ENCODE data around the gene CGNL1.

Gene CGNL1

DNA sequence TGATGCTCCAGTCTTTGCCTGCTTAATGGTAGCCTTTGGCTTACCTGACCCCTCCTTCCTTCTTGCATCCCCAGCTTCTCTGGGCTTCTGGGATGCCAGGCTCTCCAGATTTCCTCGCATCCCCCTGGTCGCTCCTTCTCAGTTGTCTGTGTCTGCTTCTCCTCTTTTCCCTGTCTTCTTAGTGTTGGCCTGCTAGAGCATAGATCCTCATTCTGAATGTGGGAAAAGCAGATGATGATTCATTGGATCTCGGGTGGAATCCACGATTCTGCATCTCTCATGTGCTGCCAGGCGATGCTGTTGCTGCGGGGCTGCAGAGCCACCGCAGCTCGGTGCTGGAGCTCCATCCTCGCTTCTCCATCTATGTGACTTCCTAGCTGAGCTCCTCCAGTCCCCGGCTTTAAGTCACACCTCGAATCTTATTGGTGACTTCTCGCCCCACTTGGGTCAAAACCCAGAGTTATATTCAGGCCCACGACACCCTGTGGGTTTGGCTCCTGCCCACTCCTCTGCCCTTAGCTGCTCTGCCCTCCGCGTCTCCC is 47.4 kb downstream of the CGNL1 start:
- Histone ChIP-seq H3K4me2 (ENCODE audit: low read depth, low read length, poor library complexity, severe bottlenecking) (no peak overlapping the region), H3K36me3 (ENCODE audit: low read length) (no peaks in the 10 kb centered on the region), H3K9me3 (ENCODE audit: insufficient read depth, low read length) (no peaks in the 10 kb centered on the region), H3K4me3 (ENCODE audit: insufficient read depth, low read length, poor library complexity, severe bottlenecking) (no peak overlapping the region), H3K9ac (ENCODE audit: low read length) (no peak overlapping the region), H3F3A (ENCODE audit: insufficient read depth) (no peaks in the 10 kb centered on the region), H4K20me1 (ENCODE audit: low read depth, low read length) (no peaks in the 10 kb centered on the region), H3K9me2 (replicated peaks; ENCODE audit: insufficient read depth, low read length) (no peaks in the 10 kb centered on the region), H3K27me3 (ENCODE audit: low read length) (no peaks in the 10 kb centered on the region), H3K79me2 (ENCODE audit: insufficient read depth, low read length) (no peaks in the 10 kb centered on the region), H2AFZ (ENCODE audit: low read depth, low read length, severe bottlenecking) (no peak overlapping the region), H3K27ac (ENCODE audit: low read depth, low read length) (no peak overlapping the region)
- TF ChIP-seq, protein P1, sequence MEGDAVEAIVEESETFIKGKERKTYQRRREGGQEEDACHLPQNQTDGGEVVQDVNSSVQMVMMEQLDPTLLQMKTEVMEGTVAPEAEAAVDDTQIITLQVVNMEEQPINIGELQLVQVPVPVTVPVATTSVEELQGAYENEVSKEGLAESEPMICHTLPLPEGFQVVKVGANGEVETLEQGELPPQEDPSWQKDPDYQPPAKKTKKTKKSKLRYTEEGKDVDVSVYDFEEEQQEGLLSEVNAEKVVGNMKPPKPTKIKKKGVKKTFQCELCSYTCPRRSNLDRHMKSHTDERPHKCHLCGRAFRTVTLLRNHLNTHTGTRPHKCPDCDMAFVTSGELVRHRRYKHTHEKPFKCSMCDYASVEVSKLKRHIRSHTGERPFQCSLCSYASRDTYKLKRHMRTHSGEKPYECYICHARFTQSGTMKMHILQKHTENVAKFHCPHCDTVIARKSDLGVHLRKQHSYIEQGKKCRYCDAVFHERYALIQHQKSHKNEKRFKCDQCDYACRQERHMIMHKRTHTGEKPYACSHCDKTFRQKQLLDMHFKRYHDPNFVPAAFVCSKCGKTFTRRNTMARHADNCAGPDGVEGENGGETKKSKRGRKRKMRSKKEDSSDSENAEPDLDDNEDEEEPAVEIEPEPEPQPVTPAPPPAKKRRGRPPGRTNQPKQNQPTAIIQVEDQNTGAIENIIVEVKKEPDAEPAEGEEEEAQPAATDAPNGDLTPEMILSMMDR (IDR thresholded peaks at IDR 0.05; ENCODE audit: insufficient read depth, low read length, poor library complexity, severe bottlenecking), result no peak
- TF ChIP-seq EZH2phosphoT487 (conservative IDR thresholded peaks at IDR 0.05; ENCODE audit: low read length), result no peak

DNA sequence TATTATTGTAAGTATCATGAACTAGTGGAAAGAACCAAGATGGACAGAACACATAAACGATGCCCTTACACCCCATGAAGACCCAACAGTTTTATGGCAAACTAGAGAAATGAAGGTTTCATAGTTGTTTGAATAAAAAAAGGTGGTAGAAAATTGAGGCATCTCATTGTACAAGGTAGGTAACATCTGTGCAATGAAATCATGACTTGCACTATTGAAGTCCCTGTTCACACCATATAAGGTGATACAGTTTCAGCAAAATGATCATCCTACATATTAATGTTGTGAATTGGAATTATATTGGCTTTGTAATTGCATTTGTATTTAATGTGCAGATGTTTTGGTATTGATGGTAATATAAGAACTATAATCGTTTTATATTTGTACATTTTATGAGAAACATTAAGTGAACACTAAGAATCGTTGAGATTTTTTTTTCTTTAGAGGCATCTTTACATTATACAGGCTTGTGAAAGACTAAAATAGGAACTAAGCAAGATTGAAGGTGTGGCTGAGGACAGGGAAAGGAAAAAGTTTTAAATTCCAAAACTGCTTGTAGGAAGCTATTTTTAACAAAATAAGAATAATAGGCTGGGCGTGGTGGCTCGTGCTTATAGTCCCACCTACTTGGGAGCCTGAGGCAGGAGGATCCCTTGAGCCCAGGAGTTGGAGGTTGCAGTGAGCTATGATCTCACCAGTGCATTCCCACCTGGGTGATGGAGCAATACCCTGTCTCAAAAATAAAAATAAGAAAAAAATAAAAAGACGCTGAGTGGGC is 48.5 kb downstream of the CGNL1 start:
- Histone ChIP-seq H3K27me3 (ENCODE audit: low read length) (no peaks in the 10 kb centered on the region), H3K79me2 (ENCODE audit: insufficient read depth, low read length) (no peaks in the 10 kb centered on the region), H3K4me3 (ENCODE audit: insufficient read depth, low read length, poor library complexity, severe bottlenecking) (no peak overlapping the region), H3K36me3 (ENCODE audit: low read length) (no peaks in the 10 kb centered on the region), H2AFZ (ENCODE audit: low read depth, low read length, severe bottlenecking) (no peak overlapping the region), H3K9ac (ENCODE audit: low read length) (no peak overlapping the region), H3K9me3 (ENCODE audit: insufficient read depth, low read length) (no peaks in the 10 kb centered on the region), H3F3A (ENCODE audit: insufficient read depth) (no peaks in the 10 kb centered on the region), H4K20me1 (ENCODE audit: low read depth, low read length) (no peaks in the 10 kb centered on the region), H3K4me2 (ENCODE audit: low read depth, low read length, poor library complexity, severe bottlenecking) (no peak overlapping the region), H3K27ac (ENCODE audit: low read depth, low read length) (no peak overlapping the region), H3K9me2 (replicated peaks; ENCODE audit: insufficient read depth, low read length) (no peaks in the 10 kb centered on the region)
- TF ChIP-seq EZH2phosphoT487 (conservative IDR thresholded peaks at IDR 0.05; ENCODE audit: low read length), result no peak

DNA sequence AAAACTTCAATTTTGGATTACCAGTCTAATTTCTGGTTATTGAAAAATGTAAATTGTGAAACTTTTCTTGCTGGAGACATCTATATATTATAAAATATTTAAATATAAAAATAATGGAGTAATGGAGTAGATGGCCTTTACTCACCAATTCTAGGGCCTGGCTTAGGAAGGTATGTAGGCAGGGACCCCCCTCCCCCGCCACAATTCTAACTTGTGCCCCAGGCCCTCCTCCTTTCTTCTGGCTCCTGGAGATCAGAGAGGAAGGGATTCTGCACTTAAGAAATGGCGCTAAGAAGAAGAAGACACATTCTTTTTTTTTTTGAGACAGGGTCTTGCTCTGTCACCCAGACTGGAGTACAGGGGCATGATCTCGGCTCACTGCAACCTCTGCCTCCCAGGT is 49.5 kb downstream of the CGNL1 start:
- Histone ChIP-seq H3K9me2 (replicated peaks; ENCODE audit: insufficient read depth, low read length) (no peaks in the 10 kb centered on the region), H3K27ac (ENCODE audit: low read depth, low read length) (no peak overlapping the region), H3K9me3 (ENCODE audit: insufficient read depth, low read length) (no peaks in the 10 kb centered on the region), H3K36me3 (ENCODE audit: low read length) (no peaks in the 10 kb centered on the region), H3K27me3 (ENCODE audit: low read length) (no peaks in the 10 kb centered on the region), H3K9ac (ENCODE audit: low read length) (no peak overlapping the region), H3F3A (ENCODE audit: insufficient read depth) (no peaks in the 10 kb centered on the region), H3K4me3 (ENCODE audit: insufficient read depth, low read length, poor library complexity, severe bottlenecking) (no peak overlapping the region), H3K4me2 (ENCODE audit: low read depth, low read length, poor library complexity, severe bottlenecking) (no peak overlapping the region), H3K79me2 (ENCODE audit: insufficient read depth, low read length) (no peaks in the 10 kb centered on the region), H4K20me1 (ENCODE audit: low read depth, low read length) (no peaks in the 10 kb centered on the region), H2AFZ (ENCODE audit: low read depth, low read length, severe bottlenecking) (no peak overlapping the region)
- TF ChIP-seq, protein P1 (IDR thresholded peaks at IDR 0.05; ENCODE audit: insufficient read depth, low read length, poor library complexity, severe bottlenecking), result no peak
- TF ChIP-seq EZH2phosphoT487 (conservative IDR thresholded peaks at IDR 0.05; ENCODE audit: low read length), result no peak

DNA sequence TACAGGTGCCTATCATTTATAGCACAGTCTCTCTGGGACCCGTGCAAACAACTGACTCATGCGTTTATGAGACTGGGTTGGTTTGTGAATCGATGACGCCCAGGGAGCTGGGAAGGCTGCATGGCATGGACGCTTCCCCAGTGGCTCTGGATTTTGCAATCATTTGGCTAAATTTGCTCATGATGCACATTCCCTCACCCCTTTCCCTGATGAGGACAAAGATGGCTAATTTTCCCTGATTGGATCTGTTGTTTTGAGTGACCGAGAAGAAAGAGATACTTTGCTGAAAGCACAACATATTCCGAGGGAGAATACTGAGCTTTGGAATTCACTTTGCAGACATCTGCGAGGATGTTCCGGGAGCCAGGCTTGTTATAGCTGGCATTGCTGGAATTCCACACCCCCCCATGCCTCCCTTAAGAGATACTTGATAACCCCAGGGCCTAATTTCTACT is 51.1 kb downstream of the CGNL1 start:
- Histone ChIP-seq H3K4me3 (ENCODE audit: insufficient read depth, low read length, poor library complexity, severe bottlenecking) (no peak overlapping the region), H3K27me3 (ENCODE audit: low read length) (0 out of 2 replicates have a peak, but pooled peaks cover under 1% of the 10 kb centered on the region), H3K79me2 (ENCODE audit: insufficient read depth, low read length) (no peaks in the 10 kb centered on the region), H3F3A (ENCODE audit: insufficient read depth) (no peaks in the 10 kb centered on the region), H3K9ac (ENCODE audit: low read length) (no peak overlapping the region), H3K4me2 (ENCODE audit: low read depth, low read length, poor library complexity, severe bottlenecking) (no peak overlapping the region), H3K9me2 (replicated peaks; ENCODE audit: insufficient read depth, low read length) (no peaks in the 10 kb centered on the region), H2AFZ (ENCODE audit: low read depth, low read length, severe bottlenecking) (no peak overlapping the region), H3K27ac (ENCODE audit: low read depth, low read length) (no peak overlapping the region), H4K20me1 (ENCODE audit: low read depth, low read length) (no peaks in the 10 kb centered on the region), H3K9me3 (ENCODE audit: insufficient read depth, low read length) (no peaks in the 10 kb centered on the region), H3K36me3 (ENCODE audit: low read length) (no peaks in the 10 kb centered on the region)
- TF ChIP-seq, protein P1 (IDR thresholded peaks at IDR 0.05; ENCODE audit: insufficient read depth, low read length, poor library complexity, severe bottlenecking), result no peak
- TF ChIP-seq EZH2phosphoT487 (conservative IDR thresholded peaks at IDR 0.05; ENCODE audit: low read length), result no peak

All from SU-DHL-6 (cell line).